Measurements from ENCODE around the gene RCSD1.
"Not testable (repeated sequence)": the region's sequence is repeated elsewhere in the genome, so short reads cannot be mapped to it uniquely, and the experiment has no call there.

Gene RCSD1

DNA sequence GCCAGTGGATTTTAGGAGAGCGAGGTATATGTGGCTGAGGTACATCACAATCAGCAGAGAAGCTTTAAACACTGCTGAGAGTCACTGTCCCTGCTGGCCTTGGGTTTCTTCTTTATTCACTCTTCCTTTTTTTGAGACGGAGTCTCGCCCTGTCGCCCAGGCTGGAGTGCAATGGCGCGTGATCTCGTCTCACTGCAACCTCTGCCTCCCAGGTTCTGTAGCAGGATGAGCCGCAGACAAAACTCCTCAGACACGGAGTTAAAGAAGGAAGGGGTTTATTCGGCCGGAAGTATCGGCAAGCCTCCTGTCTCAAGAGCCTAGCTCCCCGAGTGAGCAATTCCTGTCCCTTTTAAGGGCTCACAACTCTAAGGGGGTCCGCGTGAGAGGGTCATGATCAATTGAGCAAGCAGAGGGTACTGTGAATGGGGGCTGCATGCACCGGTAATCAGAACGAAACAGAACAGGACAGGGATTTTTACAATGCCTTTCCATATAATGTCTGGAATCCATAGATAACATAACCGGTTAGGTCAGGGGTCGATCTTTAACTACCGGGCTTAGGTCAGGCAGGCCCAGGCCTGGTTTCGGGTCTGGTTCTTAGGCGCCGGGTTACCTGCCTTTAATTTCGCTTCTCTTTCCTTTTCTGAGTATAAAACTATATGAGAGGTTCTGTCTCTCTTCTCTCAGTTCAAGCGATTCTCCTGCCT is 89.8 kb downstream of the RCSD1 start:
- DNase-seq = not testable (repeated sequence)

DNA sequence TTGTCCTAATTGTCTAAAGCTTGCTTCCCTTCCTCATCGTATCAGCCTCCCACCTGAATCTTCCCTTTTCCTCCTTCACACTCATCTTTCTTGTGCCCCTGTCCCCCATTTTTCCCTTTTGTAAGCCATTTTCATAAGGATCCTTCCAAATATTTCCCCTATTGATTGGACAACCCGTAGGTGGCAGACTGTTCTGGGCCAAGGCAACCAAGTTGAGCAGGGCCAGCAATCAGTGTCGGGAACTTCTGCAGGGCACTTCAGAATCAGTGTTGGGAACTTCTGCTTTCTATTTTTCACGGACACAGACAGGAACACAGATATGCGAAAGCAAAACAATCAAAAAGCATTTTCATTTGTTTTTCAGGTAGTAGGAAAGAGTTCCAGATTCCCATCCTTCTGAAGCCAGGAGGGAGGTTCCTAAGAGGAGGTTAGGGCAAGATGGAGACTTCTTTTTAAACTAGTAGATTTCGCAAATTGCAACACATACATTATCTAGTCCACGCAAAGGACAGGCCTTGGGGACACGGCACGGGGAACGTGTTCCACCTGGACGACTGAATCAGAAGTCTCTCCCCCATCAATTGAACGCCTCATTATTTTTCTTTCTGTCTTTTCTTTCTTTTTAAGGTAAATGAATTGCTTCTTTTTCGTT is 91.1 kb downstream of the RCSD1 start:
- no peak for DNase-seq

DNA sequence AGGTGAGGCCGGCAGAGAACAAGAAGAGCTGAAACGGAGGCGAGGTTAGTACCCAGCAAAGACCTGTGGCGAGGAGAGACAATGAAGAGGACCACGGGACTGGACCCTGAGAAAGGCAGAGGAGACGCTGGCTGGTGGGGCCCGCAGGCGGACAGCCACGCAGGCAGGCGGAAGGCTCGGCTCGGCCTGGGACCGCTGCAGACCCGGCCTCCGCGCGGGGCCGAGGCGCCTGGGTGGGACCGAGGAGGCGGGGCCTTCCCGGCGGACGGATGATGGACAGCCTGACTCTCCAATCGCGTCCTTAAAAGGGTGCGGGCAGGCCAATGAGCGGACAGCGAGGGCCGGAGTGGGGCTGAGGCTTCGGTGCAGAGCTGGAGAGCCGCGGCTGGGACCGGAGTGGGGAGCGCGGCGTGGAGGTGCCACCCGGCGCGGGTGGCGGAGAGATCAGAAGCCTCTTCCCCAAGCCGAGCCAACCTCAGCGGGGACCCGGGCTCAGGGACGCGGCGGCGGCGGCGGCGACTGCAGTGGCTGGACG is 91.7 kb downstream of the RCSD1 start, which contains the start of gene MPZL1:
TSS of gene MPZL1 (plus strand) at position 366 of the 535 bp plus-strand sequence. CDS start 170 bp downstream, outside the sequence.
- DNase-seq = peak; percentile 56

DNA sequence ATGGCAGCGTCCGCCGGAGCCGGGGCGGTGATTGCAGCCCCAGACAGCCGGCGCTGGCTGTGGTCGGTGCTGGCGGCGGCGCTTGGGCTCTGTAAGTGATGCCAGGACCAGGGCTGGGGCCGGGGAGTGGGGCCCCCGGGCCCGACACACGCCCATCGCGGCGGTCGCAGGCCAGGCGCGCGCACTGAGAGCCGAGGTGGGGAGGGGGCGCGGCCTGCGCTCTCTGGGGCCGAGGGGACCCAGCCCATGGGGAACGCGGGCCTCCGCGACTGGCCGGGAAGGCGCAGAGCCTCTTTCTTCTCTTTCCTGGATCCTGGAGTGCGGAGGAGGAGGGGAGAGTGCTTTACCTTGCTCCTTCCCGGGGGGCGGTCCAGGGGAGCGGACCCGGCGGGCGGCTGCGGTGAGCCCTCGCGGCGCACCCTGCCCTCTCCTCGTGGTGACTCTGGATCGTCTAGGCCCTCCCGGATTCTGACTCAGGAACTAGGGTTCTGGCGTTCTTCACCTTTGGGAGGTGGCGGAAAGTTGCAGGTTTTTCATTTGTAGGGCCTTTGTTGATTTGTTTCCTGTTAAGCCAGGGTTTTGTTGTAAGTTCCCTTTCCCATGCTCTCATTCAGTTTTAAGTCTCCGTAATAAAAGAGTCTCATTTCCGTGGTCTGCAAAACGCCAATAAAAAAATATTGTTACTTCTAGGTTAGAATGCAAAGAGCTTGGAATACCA is 92.3 kb downstream of the RCSD1 start:
- DNase-seq = no peak

DNA sequence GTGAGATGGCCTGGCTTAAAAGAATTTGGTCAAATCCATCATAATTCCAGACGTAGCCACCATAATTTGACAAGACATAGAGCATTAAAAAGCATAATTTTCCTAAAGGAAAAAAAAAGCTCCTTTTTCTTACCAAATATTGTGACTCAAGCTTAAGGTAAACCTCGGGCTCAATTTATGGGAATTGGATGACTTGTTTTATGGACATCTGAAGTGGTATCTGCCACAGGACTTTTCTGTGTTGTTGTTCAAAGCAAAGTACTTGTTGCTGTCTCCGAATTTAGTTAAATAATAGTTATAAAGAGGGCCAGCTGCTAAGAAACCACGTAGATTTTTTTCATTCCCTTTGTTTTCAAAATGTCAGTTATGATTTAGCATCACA is 92.8 kb downstream of the RCSD1 start:
- DNase-seq = no peak

DNA sequence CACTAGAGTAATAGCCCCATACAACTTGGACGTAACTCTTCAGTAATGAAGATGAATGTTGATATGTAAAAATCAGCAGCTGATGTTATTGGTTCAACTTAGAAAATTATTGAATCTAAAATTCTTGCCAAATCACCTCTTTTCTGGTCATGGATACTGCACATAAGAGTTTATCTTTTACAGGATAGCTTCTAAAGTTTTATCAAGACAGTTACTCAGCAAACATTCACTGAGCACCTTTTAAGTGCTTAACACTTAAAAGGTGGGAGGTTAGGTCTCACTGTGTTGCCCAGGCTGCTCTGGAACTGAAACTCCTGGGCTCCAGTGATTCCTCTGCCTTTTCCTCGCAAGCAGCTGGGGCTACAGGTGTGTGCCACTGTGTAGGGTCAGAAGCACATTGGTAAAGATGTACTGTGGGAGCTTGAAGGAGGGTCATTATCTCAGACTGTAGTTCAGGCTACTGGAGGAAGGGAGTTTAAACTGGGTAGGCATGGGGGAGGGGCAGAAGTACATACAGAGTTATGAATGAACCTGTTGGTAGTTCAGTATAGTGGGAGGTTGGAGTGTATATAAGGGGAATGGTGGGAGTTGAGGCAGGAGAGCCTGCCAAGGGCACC is 93.8 kb downstream of the RCSD1 start:
- no peak for DNase-seq

DNA sequence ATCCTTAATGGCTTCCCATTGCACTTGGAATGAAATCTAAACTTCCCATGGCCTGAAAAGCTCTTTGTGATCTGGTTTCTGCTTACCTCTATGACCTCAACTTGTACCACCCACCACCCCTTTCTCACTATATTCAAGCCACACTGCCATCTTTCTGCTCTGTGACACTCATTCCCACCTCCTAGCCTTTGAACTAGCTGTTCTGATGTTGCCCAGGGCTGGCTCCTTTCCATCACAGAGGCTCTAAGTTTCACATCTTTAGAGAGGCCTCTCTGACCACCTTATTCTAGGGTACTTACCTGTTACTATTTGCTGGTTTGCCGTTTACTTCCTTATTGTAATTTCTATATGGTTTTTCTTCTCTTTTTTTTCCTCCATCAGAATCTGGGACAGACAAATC is 96.0 kb downstream of the RCSD1 start:
- DNase-seq = no peak

DNA sequence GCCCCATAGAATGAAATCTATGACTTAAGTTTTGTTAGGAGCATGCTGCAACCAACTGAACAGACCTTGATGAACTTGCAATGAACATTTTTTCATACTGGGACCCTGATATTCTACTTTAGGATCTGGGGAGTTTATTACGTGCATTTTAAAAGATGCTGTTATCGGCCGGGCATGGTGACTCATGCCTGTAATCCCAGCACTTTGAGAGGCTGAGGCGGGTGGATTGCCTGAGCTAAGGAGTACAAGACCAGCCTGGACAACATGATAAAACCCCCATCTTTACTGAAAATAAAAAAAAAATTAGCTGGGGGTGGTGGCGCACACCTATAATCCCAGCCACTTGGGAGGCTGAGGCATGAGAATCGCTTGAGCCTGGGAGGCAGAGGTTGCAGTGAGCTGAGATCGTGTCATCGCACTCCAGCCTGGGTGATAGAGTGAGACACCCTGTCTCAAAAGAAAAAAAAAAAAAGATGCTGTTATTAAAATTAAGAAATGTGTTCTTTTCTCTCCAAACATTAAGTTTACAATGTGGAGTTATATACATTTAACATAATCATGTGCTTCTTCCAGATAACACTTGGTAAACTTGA is 98.9 kb downstream of the RCSD1 start:
- no peak for DNase-seq

DNA sequence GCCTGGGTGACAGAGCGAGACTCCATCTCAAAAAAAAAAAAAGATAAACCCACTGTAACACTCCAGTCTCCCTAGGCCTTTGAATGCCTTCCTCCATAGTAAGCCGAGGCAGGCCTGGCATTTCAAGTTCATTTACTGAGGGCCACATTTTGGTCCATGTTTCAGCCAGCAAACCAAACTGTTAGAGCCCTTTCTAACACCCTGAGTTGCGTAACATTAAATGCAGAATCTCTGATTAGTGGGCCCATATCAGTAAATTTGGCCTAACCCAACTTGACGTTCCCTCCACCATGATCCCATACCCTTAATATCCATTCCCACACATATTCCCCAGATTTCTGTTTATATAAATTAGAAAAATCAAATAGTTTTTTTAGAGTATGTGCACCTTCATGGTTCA is 104.2 kb downstream of the RCSD1 start:
- DNase-seq = no peak

DNA sequence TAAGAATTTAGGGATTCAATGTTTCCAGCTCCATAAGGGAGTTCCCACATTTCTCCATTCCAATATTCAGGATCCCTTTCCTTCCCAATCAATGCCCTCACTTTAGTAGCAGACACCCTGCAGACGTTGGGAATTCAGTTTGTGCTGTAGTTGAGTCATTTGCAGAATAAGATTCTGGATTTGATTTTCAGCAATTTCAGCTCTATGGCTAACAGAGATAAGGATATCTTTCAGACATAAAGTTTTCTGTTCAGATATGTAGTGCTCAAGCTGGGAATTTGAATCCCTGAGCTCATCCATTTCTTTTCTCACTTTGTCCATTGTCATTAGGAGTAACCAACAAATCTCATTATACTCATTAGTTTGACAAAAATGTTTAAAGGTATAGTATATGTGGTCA is 104.8 kb downstream of the RCSD1 start:
- no peak for DNase-seq

DNA sequence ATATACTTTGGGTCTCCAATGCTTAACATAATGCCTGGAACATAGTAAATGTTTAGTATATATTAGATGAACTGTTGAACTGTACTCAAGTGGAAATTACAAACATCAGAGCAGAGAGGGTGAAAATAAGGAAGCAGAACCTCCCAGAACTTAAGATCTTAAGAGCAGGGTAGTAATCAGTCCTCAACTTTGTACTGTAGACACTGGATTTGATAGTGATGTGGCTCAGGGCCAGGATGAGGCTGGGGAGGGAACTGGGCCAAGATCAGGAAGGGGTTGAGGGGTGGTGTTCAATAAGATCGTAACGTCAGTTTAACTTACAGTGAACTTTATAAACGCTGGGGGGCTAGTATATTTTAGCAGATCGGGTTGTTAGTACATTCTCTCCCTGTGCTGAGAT is 107.1 kb downstream of the RCSD1 start:
- no peak for DNase-seq

DNA sequence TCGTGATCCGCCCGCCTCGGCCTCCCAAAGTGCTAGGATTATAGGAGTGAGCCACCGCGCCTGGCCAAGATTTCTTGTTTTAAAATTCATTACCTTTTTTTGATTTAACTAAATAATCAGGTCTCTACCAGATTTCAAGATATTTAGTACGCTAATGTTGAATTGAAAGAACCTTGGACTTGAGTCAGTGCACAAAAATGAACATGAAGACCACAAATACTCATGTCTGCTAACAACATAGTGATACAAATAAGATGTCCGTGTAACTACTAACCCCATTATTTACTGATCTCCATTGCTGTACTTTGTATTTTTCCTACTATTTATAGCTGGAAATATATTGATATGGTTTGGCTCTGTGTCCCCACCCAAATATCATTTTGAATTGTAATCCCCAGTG is 108.1 kb downstream of the RCSD1 start:
- no peak for DNase-seq

DNA sequence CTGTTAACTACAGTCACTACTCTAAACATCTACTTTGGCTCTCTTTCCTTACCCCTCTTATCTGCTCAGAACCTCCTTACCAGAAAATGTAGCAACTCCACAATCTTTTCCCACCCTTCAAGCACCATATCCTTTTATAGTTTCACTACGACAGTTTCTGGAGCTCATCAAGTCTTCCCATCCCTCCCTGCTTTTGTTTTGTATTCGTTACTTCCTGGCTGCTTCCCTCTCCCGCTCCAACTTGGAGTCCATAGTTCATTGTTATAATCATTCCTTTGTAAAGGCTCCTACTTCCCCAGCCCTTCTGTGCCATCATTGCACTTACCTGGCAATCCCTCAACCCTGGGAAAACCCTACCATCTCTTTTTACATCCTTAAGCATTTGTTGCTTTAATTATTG is 109.7 kb downstream of the RCSD1 start:
- DNase-seq = no peak

DNA sequence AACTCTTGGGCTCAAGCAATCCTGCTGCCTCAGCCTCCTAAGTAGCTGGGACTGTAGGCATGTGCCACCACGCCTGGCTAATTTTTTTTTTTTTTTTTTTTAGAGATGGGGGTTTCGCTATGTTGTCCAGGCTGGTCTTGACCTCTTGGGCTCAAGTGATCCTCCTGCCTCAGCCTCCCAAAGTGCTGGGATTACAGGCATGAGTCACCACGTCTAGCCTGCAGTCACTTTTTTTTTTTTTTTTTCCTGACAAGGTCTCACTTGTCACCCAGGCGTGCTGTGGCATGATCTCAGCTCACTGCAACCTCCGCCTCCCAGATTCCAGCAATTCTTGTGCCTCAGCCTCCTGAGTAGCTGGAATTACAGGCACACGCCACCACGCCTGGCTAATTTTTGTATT is 111.1 kb downstream of the RCSD1 start:
- not testable (repeated sequence) for DNase-seq

DNA sequence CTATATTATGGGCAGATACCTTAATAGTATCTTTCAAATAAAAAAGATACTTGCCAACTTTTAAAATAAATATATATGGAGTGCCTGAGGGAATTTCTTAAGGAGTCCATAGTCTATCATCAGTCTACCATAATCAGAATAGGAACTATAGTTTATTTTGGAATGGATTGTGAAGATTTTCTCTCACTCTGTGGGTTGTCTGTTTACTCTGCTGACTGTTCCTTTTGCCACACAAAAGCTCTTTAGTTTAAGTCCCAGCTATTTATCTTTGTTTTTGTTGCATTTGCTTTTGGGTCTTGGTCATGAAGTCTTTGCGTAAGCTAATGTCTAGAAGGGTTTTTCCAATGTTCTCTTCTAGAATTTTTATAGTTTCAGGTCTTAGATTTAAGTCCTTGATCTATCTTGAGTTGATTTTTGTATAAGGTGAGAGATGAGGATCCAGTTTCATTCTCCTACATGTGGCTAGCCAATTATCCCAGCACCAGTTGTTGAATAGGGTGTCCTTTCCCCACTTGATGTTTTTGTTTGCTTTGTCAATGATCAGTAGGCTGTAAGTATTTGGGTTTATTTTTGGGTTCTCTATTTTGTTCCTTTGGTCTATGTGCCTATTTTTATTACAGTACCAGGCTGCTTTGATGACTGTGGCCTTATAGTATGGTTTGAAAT is 112.5 kb downstream of the RCSD1 start:
- not testable (repeated sequence) for DNase-seq

DNA sequence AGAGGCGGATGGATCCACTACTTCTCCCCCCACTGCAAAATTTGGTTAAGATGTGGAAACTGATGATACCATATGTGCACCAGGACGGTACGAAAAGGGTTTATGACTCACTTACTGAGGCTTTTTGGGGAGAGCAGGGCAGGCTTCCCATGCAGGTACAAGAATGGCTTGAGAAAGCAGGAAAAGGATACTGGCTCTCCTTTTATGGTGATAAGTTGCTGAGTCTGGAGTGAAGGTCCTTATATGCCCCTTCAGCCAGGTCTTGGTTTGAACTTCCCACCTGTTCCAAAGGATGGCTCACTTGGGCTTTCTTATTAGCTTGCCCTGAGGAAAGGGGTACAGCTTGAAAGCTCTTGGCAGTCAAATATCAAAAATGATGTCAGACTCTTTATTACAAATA is 114.9 kb downstream of the RCSD1 start:
- DNase-seq = no peak

DNA sequence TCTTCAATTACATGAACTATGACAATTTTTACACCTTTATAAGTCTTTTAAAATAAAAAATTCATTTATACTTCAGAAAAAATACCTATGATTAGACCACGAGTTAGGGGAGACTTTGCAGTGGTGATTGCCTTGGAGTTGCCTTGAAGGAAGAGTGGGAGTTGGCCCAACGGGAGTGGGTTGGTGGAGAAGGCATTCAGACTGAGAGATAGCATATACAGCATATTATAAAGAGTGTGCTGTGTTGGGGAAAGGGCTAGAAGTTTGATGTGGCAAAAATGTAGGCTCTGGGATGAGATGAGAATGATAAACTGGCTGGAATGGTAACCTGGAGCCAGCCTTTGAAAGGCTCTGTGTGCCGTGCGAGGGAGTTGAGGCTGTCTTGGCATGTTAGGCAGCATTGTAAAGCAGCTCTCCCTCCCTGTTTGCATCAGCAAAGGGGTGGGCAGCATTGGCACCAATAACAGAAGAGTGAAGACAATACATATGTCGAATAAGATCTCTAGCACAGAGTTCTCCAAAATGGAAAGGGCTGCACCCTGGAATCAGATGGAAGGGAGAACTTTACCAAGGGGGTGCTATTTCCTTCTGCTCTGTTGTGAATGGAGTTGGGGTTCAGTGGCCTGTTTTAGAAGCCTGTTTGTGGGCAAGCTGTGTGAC is 116.1 kb downstream of the RCSD1 start:
- DNase-seq = no peak

DNA sequence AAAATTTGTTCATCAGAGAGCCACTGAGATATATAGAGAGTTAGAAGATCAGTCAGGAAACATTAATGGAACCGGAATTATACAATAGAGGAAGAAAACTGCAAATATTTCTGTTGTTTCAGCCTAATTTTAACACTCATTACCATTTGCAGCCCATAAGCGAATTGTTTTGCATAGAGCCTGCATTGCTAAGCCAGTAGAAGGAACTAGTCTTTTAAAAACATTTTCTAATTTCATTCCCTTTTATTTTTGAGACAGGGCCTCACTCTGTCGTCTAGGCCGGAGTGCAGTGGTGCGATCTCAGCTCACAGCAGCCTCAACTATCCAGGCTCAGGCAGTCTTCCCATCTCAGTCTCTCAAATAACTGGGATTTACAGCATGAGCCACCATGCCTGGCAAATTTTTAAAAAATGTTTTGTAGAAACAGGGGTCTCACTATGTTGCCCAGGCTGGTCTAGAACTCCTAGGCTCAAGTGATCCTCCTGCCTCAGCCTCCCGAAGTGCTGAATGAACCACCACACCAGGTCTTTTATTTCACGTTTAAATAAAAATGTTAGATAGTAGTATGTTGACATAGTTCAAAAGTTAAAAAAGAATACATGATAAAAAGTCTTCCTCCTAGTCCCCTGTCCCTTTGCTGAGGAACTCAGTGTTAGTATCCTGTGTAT is 117.1 kb downstream of the RCSD1 start:
- DNase-seq = no peak

DNA sequence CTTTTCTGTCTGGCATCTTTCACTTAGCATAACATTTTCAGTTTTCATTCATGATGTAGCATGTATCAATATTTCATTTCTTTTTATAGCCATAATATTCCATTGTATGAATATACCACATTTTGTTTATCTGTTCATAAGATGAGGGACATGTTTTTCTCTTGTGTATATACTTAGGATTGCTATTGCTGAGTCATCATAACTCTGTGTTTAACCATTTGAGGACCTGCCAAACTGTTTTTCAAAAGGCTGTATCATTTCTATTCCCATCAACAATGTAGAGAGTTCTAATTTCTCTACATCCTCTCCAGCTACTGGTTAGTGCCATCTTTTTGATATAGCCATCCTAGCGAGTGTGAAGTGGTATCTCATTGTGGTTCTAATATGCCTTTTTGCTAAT is 118.0 kb downstream of the RCSD1 start:
- DNase-seq = no peak

DNA sequence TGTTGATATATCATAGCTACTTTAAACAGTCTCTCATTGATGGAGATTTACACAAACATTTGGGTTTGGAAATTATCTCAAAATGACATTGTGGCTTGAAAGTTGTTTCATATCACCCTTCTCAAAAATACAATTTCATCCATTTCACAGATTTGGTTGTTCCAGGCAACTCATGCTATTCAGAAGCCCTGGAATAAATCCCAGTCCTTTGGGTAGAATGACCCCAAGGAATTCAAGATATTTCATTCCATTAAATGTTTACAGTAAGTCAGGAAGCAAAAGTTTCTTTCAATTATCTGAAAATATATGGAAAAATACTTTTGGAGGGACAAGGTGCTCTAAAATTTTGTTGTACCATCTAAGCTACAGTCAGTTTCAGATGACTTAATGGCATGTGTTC is 118.9 kb downstream of the RCSD1 start:
- DNase-seq = no peak

DNA sequence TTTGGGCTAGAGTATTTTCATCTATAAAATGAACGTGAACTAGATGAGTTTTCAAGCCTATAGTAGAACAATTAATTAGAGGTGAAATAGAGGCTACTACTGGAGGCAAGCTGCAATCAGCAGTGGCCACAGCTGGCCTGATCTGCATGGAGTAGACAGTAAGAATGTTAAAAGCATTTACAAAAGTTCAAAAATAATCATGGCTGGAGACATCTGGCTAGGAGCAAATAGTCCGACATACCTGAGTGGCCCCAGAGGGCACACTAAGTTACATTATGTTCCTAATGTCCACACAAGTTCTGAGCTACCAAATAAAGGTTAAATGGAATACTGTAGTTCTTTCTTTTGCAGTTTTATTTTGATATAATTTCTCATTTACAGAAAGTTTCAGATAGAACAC is 119.7 kb downstream of the RCSD1 start:
- no peak for DNase-seq
